Kidney (tissue), 14 donors: ENCODE measurements around the gene NAV3. TPM values are rescaled to one million over a fixed set of nuclear protein-coding genes. Genes with fewer than 3 reads are reported as not detected.
"Not testable (repeated sequence)": the region's sequence is repeated elsewhere in the genome, so short reads cannot be mapped to it uniquely, and the experiment has no call there.

ENCODE experiments used
- DNase-seq, 5 donors: peaks; one replicate each; pipeline ENCODE4 v3.0.0-alpha.2; 2013 to 2020
- FAIRE-seq: peaks from 2 replicates; lab custom pipeline; 2012; peaks lifted over from hg19 to GRCh38; lab: Jason Lieb, UNC
- H3K27ac ChIP-seq, 2 donors: one replicate each; pipeline ENCODE4 v1.7.0; 2013; ENCODE audit warnings: low read depth in 2 of 2, low read length in 2 of 2, inconsistent platforms in 1 of 2
- H3K27me3 ChIP-seq: one replicate; pipeline ENCODE4 v1.7.1; 2013; ENCODE audit warnings: low read length, inconsistent platforms; ENCODE audit not compliant: control insufficient read depth, insufficient read depth
- H3K36me3 ChIP-seq, 3 donors: one replicate each; pipeline versions ENCODE4 v1.7.0 to v1.7.1; 2013; ENCODE audit warnings: low read length in 3 of 3, control low read depth in 1 of 3, inconsistent platforms in 1 of 3; ENCODE audit not compliant: insufficient read depth in 3 of 3, control insufficient read depth in 2 of 3
- H3K4me1 ChIP-seq, 3 donors: one replicate each; pipeline versions ENCODE4 v1.7.0 to v1.7.1; 2013; ENCODE audit warnings: low read length in 3 of 3, inconsistent platforms in 1 of 3, low read depth in 1 of 3; ENCODE audit not compliant: control insufficient read depth in 2 of 3, insufficient read depth in 2 of 3
- H3K4me3 ChIP-seq, 3 donors: one replicate each; pipeline versions ENCODE4 v1.7.0 to v1.8.1; 2013; ENCODE audit warnings: low read length in 3 of 3, control low read depth in 1 of 3, inconsistent platforms in 1 of 3
- H3K9ac ChIP-seq, 3 donors: one replicate each; pipeline versions ENCODE4 v1.7.0 to v1.7.1; 2013; ENCODE audit warnings: low read length in 3 of 3, control low read depth in 1 of 3, inconsistent platforms in 1 of 3
- H3K9me3 ChIP-seq, 3 donors: one replicate each; pipeline versions ENCODE4 v1.7.0 to v1.7.1; 2013; ENCODE audit warnings: low read length in 3 of 3, control low read depth in 1 of 3, inconsistent platforms in 1 of 3; ENCODE audit not compliant: control insufficient read depth in 2 of 3, insufficient read depth in 1 of 3
- intact Hi-C: fragments of 100-400 bp; cut with DNase I; formaldehyde crosslinking; loops from one replicate; pipeline ENCODE4 v1.11.1; 2022
- polyA plus RNA-seq: library from polyadenylated mRNA; stranded (reverse); fragments of 350-450 nt; fragmentation: Illumina TruSeq; extraction: RNeasy Lipid Tissue Mini Kit (QIAGEN cat#74804); gene quantifications from one replicate; pipeline ENCODE4 v1.2.3, GENCODE V29; 2014; ENCODE audit warnings: low read depth, low replicate concordance; ENCODE audit not compliant: insufficient read depth
- total RNA-seq: library from RNA; stranded (reverse); fragmentation: NEBNext Ultra II Directional; extraction: Animal tissue kit (Norgen Biotek cat#: 25700); gene quantifications from one replicate; pipeline ENCODE4 v1.2.1, GENCODE V29; 2021
- TF ChIP-seq, protein P1 (sequence below): IDR thresholded peaks from 3 replicates; pipeline ENCODE4 v1.5.1; 2012; ENCODE audit warnings: mild to moderate bottlenecking, moderate library complexity, borderline replicate concordance; ENCODE audit not compliant: insufficient read depth; ENCODE audit errors: extremely low read depth
- donor health status: control.
- donor health status: control.
- donor health status: control.
- donor health status: control.
- donor health status: control.
- donor health status: DM: yes; HTN: yes; CAD: no.
- donor health status: Normal renal cell carcinoma (clear cell type).

NAV3 gene
- total and polyA plus RNA-seq, 2 donors from 2014 or later, result 0.34 to 4.5 TPM

DNA sequence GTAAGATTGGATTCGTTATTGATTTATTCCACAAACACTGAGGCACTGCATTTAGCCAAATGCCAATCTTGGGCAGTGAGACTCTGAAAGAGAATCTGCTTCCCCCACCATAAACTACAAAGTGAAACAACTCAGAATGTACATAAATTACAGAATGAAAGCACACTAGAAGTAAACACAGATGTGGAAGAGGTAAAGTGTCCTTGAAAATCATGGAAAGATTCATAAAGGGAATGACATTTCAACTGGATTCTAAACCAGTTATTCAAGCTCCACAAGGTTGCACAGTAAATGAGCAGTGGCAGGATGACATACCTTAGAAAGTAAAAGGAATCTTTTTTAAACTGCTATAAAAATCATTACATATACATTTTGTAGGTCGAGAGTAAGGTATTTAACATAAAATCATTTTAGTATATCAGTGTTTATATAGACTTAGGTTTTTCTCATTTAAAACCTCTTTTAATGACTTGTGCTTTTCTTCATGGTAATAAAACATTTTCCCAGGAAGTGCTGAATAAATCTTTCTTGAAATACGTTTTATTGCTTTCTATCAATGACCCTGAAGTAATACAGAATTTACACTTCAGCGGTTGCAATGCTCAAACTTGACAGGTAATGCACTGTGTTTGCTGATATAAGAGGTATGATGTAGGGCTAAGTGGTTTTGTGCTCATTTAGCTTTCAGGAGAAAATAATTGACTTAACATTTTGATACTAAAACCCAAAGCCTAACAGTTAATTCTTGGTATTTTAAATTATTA is 270.6 kb downstream of the NAV3 start:
- DNase-seq (peak in 2 of 5 donors; percentile 37 to 43), FAIRE-seq (no peak)
- no peaks in the 10 kb centered on the region for H3K27me3 ChIP-seq
- intact Hi-C loops, result no loop called here
- no peak overlapping the region for H3K9ac ChIP-seq
- H3K27ac ChIP-seq, result no peak overlapping the region
- H3K9me3 ChIP-seq, result no peaks in the 10 kb centered on the region
- no peak overlapping the region for H3K4me3 ChIP-seq
- TF ChIP-seq, protein P1, sequence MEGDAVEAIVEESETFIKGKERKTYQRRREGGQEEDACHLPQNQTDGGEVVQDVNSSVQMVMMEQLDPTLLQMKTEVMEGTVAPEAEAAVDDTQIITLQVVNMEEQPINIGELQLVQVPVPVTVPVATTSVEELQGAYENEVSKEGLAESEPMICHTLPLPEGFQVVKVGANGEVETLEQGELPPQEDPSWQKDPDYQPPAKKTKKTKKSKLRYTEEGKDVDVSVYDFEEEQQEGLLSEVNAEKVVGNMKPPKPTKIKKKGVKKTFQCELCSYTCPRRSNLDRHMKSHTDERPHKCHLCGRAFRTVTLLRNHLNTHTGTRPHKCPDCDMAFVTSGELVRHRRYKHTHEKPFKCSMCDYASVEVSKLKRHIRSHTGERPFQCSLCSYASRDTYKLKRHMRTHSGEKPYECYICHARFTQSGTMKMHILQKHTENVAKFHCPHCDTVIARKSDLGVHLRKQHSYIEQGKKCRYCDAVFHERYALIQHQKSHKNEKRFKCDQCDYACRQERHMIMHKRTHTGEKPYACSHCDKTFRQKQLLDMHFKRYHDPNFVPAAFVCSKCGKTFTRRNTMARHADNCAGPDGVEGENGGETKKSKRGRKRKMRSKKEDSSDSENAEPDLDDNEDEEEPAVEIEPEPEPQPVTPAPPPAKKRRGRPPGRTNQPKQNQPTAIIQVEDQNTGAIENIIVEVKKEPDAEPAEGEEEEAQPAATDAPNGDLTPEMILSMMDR, result no peak
- peaks cover 0 to 3% (median 0%) of the 10 kb centered on the region in 3 donors for H3K4me1 ChIP-seq
- no peaks in the 10 kb centered on the region for H3K36me3 ChIP-seq

DNA sequence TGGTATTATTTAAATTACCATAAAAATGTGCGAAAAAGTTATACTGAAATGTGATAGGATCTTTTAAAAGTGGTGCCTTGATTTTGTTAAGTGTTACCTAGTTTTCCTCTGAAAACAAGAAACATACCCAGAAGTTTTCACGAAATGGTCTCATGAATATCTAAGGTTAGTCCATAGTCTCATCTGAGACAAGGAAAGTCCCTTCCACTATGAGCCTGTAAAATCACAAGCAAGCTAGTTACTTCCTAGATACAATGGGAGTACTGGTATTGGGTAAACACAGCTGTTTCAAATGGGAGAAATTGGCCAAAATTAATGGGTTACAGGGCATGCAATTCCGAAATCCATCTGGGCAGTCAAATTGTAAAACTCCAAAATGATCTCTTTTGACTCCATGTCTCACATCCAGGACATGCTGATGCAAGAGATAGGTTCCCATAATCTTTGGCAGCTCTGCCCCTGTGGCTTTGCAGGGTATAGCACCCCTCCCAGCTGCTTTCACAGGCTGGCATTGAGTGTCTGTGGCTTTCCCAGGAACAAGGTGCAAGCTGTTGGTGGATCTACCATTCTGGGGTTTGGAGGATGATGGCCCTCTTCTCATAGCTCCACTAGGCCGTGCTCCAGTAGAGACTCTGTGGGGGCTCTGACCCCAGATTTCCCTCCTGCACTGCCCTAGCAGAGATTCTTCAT is 271.4 kb downstream of the NAV3 start:
- H3K9me3 ChIP-seq, result no peaks in the 10 kb centered on the region
- intact Hi-C loops, result no loop called here
- peaks cover 0 to 3% (median 0%) of the 10 kb centered on the region in 3 donors for H3K4me1 ChIP-seq
- no peak overlapping the region for H3K4me3 ChIP-seq
- FAIRE-seq (no peak), DNase-seq (no peak)
- H3K27ac ChIP-seq, result no peak overlapping the region
- no peak overlapping the region for H3K9ac ChIP-seq
- no peaks in the 10 kb centered on the region for H3K27me3 ChIP-seq
- H3K36me3 ChIP-seq, result no peaks in the 10 kb centered on the region
- TF ChIP-seq, protein P1, result no peak

DNA sequence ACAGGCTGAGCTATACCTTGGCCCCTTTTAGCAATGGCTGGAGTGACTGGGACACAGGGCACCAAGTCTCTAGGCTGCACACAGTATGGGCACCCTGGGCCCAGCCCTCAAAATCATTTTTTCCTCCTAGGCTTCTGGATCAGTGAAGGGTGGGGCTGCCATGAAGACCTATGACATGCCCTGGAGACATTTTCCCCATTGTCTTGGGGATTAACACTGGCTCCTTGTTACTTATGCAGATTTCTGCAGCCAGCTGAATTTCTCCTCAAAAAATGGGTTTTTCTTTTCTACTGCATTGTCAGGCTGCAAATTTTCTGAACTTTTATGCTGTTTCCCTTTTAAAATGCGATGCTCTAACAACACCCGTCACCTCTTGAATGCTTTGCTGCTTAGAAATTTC is 272.1 kb downstream of the NAV3 start:
- H3K27ac ChIP-seq, intact Hi-C loops, H3K27me3 ChIP-seq, H3K9ac ChIP-seq, H3K4me3 ChIP-seq, H3K4me1 ChIP-seq, H3K9me3 ChIP-seq, FAIRE-seq, H3K36me3 ChIP-seq, DNase-seq: not testable (repeated sequence)

DNA sequence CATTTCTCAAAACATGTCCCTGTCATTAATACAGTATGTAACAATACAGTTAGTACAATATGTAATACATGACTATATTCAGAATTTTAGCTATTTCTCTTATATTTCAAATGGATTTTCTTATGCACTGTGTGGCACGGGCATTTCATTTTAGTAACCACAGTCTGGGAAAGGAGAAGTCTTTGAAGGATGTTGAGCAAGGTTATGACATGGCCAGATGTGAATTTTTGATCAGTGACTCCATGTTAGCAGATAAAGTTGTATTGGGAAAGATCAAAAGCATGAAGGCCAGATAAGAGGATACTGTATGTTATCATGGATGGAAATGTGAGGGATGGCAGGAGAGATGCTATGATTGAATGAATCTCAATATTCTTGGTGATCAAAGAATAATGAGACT is 285.2 kb downstream of the NAV3 start:
- Histone ChIP-seq H3K9ac (no peak overlapping the region), H3K27ac (no peak overlapping the region), H3K27me3 (no peaks in the 10 kb centered on the region), H3K9me3 (no peaks in the 10 kb centered on the region), H3K4me3 (no peak overlapping the region), H3K36me3 (no peaks in the 10 kb centered on the region), H3K4me1 (no peaks in the 10 kb centered on the region)
- FAIRE-seq, result no peak
- TF ChIP-seq, protein P1, result no peak
- no peak for DNase-seq
- intact Hi-C loops, result no loop called here
